Lower leg skin (tissue), 4 donors: ENCODE measurements around the gene DHRS9. TPM values are rescaled to one million over a fixed set of nuclear protein-coding genes. Genes with fewer than 3 reads are reported as not detected.

Source experiments
- DNase-seq, 2 donors: peaks; one replicate each; pipeline ENCODE4 v3.0.0-alpha.2; 2019; ENCODE audit warnings: low spot score in 2 of 2
- H3K4me3 ChIP-seq: fragments of 200-600 bp; sonication (generic); 2 replicates; pipeline ENCODE4 v1.5.1; 2017; ENCODE audit warnings: mild to moderate bottlenecking, low read depth; ENCODE audit not compliant: poor library complexity, severe bottlenecking
- POLR2A ChIP-seq, 2 donors: fragments of 450-650 bp; IDR thresholded peaks; one replicate each; pipeline ENCODE4 v1.6.1; 2016 to 2017; ENCODE audit warnings: antibody characterized with exemption in 2 of 2, mild to moderate bottlenecking in 1 of 2, moderate library complexity in 1 of 2
- WGBS, 2 donors: methylation state at CpG; one replicate each; pipeline ENCODE4 v1.1.5; 2018; 5-methylcytosine and 5-hydroxymethylcytosine counted together
- intact Hi-C: fragments of 100-400 bp; cut with DNase I; formaldehyde crosslinking; loops from one replicate; pipeline ENCODE4 v1.15.0; 2023; ENCODE audit warnings: low total_unique reads
- total RNA-seq, 4 donors: library from RNA; depleted of rRNA; stranded (reverse); fragments of >200 nt; gene quantifications; one replicate each; pipeline ENCODE4 v1.1.0, GENCODE V29; 2016
- TF ChIP-seq, protein P1 (sequence below), 3 donors: fragments of 450-650 bp; IDR thresholded peaks; one replicate each; pipeline ENCODE4 v1.5.1; 2016; ENCODE audit warnings: antibody characterized with exemption in 3 of 3, mild to moderate bottlenecking in 3 of 3, moderate library complexity in 2 of 3

Gene DHRS9
- total RNA-seq, 4 donors from 2014 or later = 1.4 to 3.4 (median 1.9) TPM; not detected in 1

DNA sequence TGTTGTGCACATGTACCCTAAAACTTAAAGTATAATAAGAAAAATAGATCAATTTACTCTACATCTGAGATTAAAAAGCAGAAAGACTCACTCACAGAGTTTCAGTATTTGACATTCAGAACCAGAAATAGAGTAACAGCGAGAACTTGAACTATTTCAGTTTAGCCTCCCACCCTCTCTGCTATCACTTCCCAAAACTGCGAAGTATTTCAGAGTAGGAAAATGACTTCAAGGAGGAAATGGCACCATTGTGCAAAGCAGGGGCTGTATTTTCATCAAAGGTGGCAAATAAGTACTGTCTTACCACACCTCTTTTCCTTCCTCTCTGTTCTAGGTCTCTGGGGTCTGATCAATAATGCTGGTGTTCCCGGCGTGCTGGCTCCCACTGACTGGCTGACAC, 13.6 kb downstream of the DHRS9 start:
- TF ChIP-seq POLR2A (IDR thresholded peaks at IDR 0.05) = no peak
- TF ChIP-seq, protein P1, sequence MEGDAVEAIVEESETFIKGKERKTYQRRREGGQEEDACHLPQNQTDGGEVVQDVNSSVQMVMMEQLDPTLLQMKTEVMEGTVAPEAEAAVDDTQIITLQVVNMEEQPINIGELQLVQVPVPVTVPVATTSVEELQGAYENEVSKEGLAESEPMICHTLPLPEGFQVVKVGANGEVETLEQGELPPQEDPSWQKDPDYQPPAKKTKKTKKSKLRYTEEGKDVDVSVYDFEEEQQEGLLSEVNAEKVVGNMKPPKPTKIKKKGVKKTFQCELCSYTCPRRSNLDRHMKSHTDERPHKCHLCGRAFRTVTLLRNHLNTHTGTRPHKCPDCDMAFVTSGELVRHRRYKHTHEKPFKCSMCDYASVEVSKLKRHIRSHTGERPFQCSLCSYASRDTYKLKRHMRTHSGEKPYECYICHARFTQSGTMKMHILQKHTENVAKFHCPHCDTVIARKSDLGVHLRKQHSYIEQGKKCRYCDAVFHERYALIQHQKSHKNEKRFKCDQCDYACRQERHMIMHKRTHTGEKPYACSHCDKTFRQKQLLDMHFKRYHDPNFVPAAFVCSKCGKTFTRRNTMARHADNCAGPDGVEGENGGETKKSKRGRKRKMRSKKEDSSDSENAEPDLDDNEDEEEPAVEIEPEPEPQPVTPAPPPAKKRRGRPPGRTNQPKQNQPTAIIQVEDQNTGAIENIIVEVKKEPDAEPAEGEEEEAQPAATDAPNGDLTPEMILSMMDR (IDR thresholded peaks at IDR 0.05) = no peak
- WGBS, 2 donors = 81 to 83% methylated on average over 4 of the region's 4 CpGs
- no peak overlapping the region for H3K4me3 ChIP-seq
- intact Hi-C loops = no loop called here
- DNase-seq = no peak

DNA sequence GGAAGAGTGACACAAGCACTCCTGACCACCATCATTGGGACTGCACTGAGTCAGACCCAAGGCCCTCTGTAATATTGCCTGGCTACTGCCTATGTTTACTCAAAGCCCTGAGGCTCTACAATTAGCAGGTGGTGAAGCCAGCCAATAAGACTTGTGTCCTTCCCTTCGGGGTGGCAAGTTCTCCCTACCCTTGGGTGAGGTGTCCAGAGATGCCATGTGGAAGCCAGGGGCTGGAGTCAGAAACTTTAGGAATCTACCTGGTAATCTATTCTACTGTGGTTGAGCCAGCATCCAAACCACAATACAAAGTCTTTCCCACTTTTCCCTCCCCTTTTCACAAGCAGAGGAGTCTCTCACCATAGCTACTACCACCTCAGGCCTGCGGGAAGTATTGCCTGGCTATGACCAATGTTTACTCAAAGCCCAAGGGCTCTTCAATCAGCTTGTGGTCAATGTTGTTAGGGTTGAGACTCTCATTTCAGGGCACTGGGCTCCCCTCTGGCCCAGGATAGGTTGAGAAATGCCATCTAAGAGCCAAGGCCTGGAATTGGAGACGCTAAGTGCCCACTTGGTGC, 17.6 kb downstream of the DHRS9 start:
- 72 to 79% methylated on average over 3 of the region's 3 CpGs for WGBS, 2 donors
- intact Hi-C loops = no loop called here
- no peak for DNase-seq
- TF ChIP-seq, protein P1 (IDR thresholded peaks at IDR 0.05) = no peak
- no peak for TF ChIP-seq POLR2A (IDR thresholded peaks at IDR 0.05)
- no peak overlapping the region for H3K4me3 ChIP-seq

DNA sequence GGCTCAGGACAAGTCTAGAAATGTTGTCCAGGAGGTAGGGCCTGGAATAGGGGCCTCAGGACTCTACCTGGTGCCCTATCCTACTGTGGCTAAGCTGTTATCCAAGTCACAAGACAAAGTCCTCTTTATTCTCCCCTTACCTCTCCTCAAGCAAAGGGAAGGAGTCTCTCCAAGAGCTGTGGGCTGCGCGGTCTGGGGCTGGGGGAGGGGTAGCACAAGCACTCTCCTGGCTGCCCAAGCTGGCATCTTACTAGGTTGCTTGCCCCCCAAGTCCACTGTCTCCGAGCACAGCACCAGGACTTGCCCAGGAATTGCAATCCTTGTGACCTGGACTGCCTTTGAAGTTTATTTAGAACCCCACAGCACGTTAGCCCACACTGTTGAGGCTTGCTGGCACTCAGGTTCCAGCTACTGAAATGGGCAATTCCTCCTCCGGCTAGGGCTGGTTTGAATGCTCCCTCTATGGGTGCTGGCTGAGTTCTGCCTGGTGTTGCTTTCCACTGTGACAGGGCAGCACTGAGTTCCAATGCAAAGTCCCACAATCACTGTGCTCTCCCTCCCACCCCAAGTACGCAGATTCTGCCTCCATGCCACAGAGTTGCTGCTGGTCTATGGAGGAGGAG, 18.5 kb downstream of the DHRS9 start:
- TF ChIP-seq, protein P1 (IDR thresholded peaks at IDR 0.05) = no peak
- no peak for TF ChIP-seq POLR2A (IDR thresholded peaks at IDR 0.05)
- 84 to 94% methylated on average over 6 of the region's 6 CpGs for WGBS, 2 donors
- no peak for DNase-seq
- no peak overlapping the region for H3K4me3 ChIP-seq
- intact Hi-C loops = no loop called here

GRCh38 chr2:169089182-169089581, 19.8 kb downstream of the DHRS9 start:
- no peak for DNase-seq
- H3K4me3 ChIP-seq = no peak overlapping the region
- no peak for TF ChIP-seq POLR2A (IDR thresholded peaks at IDR 0.05)
- TF ChIP-seq, protein P1 (IDR thresholded peaks at IDR 0.05) = no peak
- 80 to 83% methylated on average over 2 of the region's 2 CpGs for WGBS, 2 donors
- intact Hi-C loops = no loop called here

- 79 to 81% methylated on average over 6 of the region's 6 CpGs for WGBS, 2 donors
- no peak for DNase-seq
- intact Hi-C loops = no loop called here
Observed at GRCh38 chr2:169090133-169090820, 20.9 kb downstream of the DHRS9 start.

More at GRCh38 chr2:169090133-169090820, 20.9 kb downstream of the DHRS9 start:
- TF ChIP-seq POLR2A (IDR thresholded peaks at IDR 0.05) = no peak
- TF ChIP-seq, protein P1 (IDR thresholded peaks at IDR 0.05) = no peak
- no peak overlapping the region for H3K4me3 ChIP-seq
